BLaER1 treated with 17β-estradiol and CSF1 and Interleukin-3, amounts not matched to agents 10 nM and 100 nM (cell line): Measurements from ENCODE around the gene FGFR2.

Experiments used
- H3K27ac ChIP-seq, 11 experiments: shearing (Covaris generic); formaldehyde crosslinking; 2 replicates each; pipeline ENCODE4 v1.8.1; 2022
- H3K27me3 ChIP-seq, 11 experiments: shearing (Covaris generic); formaldehyde crosslinking; 2 replicates each; pipeline ENCODE4 v1.8.1; 2022
- H3K36me3 ChIP-seq, 11 experiments: shearing (Covaris generic); formaldehyde crosslinking; 2 replicates each; pipeline ENCODE4 v1.8.1; 2022
- H3K4me1 ChIP-seq, 10 experiments: shearing (Covaris generic); formaldehyde crosslinking; 2 replicates each; pipeline ENCODE4 v1.8.1; 2022
- H3K4me2 ChIP-seq, 11 experiments: shearing (Covaris generic); formaldehyde crosslinking; 2 replicates each; pipeline ENCODE4 v1.8.1; 2022
- H3K4me3 ChIP-seq, 10 experiments: shearing (Covaris generic); formaldehyde crosslinking; 2 replicates each; pipeline ENCODE4 v1.8.1; 2022
- H3K9ac ChIP-seq, 11 experiments: shearing (Covaris generic); formaldehyde crosslinking; 2 replicates each; pipeline ENCODE4 v1.8.1; 2022
- H3K9me3 ChIP-seq, 11 experiments: shearing (Covaris generic); formaldehyde crosslinking; replicated peaks in 1 of 11; 2 replicates each; pipeline ENCODE4 v1.8.1; 2022
- H4K20me1 ChIP-seq, 11 experiments: shearing (Covaris generic); formaldehyde crosslinking; 2 replicates each; pipeline ENCODE4 v1.8.1; 2022
- Cebpa-rat ChIP-seq, 11 experiments: shearing (Covaris generic); IDR thresholded peaks; 2 replicates each; pipeline ENCODE4 v1.8.1; 2022

The FGFR2 gene

GRCh38 chr10:121553511-121554264 lies 44.6 kb downstream of the FGFR2 start:
- Histone ChIP-seq H3K4me1 (peaks cover 0 to 13% (median 7%) of the 10 kb centered on the region in 10 experiments; a peak in 10 of 20 replicates), H3K36me3 (no peaks in the 10 kb centered on the region), H3K27me3 (peaks cover 0 to 7% (median 0%) of the 10 kb centered on the region in 11 experiments; a peak in 1 of 22 replicates), H3K27ac (no peak overlapping the region), H3K4me2 (no peak overlapping the region), H3K4me3 (no peak overlapping the region), H3K9ac (no peak overlapping the region), H3K9me3 (peaks cover 12 to 22% (median 14%) of the 10 kb centered on the region in 11 experiments; a peak in 21 of 22 replicates), H4K20me1 (no peaks in the 10 kb centered on the region)
- no peak for TF ChIP-seq Cebpa-rat (IDR thresholded peaks at IDR 0.05)

- Histone ChIP-seq H3K27ac (no peak overlapping the region), H3K36me3 (no peaks in the 10 kb centered on the region)
Measured at GRCh38 chr10:121552746-121553145, 45.5 kb downstream of the FGFR2 start.

GRCh38 chr10:121551210-121551885 lies 46.9 kb downstream of the FGFR2 start:
- H3K4me3 ChIP-seq = no peak overlapping the region
- H3K4me1 ChIP-seq = peaks cover 0 to 4% (median 3%) of the 10 kb centered on the region in 10 experiments; a peak in 9 of 20 replicates
- peaks cover 12 to 25% (median 14%) of the 10 kb centered on the region in 11 experiments; a peak in 21 of 22 replicates for H3K9me3 ChIP-seq
- H4K20me1 ChIP-seq = no peaks in the 10 kb centered on the region
- H3K9ac ChIP-seq = no peak overlapping the region
- H3K27ac ChIP-seq = no peak overlapping the region
- H3K36me3 ChIP-seq = no peaks in the 10 kb centered on the region
- no peaks in the 10 kb centered on the region for H3K27me3 ChIP-seq
- no peak for TF ChIP-seq Cebpa-rat (IDR thresholded peaks at IDR 0.05)
- H3K4me2 ChIP-seq = no peak overlapping the region

More at GRCh38 chr10:121552746-121553145, 45.5 kb downstream of the FGFR2 start:
- Histone ChIP-seq H3K9ac (no peak overlapping the region), H3K27me3 (peaks cover 0 to 2% (median 0%) of the 10 kb centered on the region in 11 experiments; a peak in 1 of 22 replicates), H3K9me3 (peaks cover 12 to 25% (median 14%) of the 10 kb centered on the region in 11 experiments; a peak in 21 of 22 replicates), H4K20me1 (no peaks in the 10 kb centered on the region), H3K4me1 (peaks cover 0 to 13% (median 7%) of the 10 kb centered on the region in 10 experiments; a peak in 10 of 20 replicates), H3K4me2 (no peak overlapping the region), H3K4me3 (no peak overlapping the region)
- TF ChIP-seq Cebpa-rat (IDR thresholded peaks at IDR 0.05) = no peak

DNA sequence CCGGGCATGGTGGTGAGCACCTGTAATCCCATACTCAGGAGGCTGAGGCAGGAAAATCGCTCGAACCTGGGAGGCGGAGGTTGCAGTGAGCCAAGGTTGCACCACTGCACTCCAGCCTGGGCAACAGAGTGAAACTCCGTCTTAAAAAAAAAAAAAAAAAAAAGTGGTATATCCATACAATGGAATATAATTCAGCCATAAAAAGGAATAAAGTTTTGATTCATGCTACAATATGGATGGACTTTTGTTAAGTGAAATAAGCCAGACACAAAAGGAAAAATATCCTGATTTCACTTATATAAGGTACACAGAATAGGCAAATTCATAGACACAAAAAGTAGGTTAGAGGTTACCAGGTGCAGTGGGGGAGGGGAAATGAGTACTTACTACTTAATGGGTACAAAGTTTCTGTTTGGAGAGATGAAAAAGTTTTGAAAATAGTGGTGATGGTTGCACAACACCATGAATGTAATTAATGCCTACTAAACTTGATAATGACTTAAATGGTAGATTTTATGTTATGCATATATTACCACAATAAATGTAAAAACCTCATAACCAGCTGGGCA lies 53.9 kb downstream of the FGFR2 start:
- Histone ChIP-seq H3K27ac (no peak overlapping the region), H3K4me1 (no peaks in the 10 kb centered on the region), H3K36me3 (no peaks in the 10 kb centered on the region), H4K20me1 (no peaks in the 10 kb centered on the region), H3K4me3 (no peak overlapping the region), H3K27me3 (no peaks in the 10 kb centered on the region), H3K9ac (no peak overlapping the region), H3K4me2 (no peak overlapping the region), H3K9me3 (peaks cover 4 to 25% (median 21%) of the 10 kb centered on the region in 11 experiments)
- no peak for TF ChIP-seq Cebpa-rat (IDR thresholded peaks at IDR 0.05)

- Histone ChIP-seq H3K27ac (no peak overlapping the region), H3K4me3 (no peak overlapping the region)
Measured at GRCh38 chr10:121543545-121543944, 54.7 kb downstream of the FGFR2 start.

DNA sequence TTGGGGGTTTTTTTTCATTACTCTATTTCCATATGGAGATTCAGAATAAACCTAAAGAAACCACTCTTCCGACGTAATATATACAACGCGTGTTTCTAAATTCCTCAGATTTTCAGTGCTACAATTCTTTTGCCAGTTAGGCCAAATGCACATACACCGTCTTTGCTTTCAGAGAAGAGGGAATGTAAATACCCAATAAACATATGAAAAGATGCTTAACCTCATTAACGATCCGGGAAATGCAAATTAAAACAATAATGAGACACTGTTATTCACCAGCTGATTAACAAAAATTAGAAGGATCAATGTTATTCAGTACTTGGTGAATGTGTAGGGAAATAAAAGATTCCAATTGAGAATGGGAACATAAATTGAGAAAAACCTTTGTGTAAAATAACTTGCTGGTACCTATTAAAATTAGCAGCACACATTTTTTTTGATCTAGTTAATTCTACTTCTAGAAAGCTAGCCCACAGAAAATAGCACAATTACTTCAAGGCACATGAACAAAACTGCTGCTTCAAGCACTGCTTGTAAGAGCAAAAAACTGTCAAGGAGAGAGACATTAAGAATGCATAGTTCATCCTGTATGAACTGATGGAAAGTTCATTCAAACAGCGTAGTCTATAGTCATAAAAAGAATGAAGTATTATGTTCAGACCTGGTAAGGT lies 56.7 kb downstream of the FGFR2 start:
- Histone ChIP-seq H3K36me3 (no peaks in the 10 kb centered on the region), H3K27ac (no peak overlapping the region), H3K9me3 (peaks cover 0 to 17% (median 15%) of the 10 kb centered on the region in 11 experiments; a peak in 17 of 22 replicates), H3K4me1 (no peaks in the 10 kb centered on the region), H4K20me1 (no peaks in the 10 kb centered on the region), H3K4me3 (no peak overlapping the region), H3K27me3 (no peaks in the 10 kb centered on the region), H3K4me2 (no peak overlapping the region), H3K9ac (no peak overlapping the region)
- TF ChIP-seq Cebpa-rat (IDR thresholded peaks at IDR 0.05) = no peak

More at GRCh38 chr10:121543545-121543944, 54.7 kb downstream of the FGFR2 start:
- H3K9ac ChIP-seq = no peak overlapping the region
- peaks cover 0 to 17% (median 16%) of the 10 kb centered on the region in 11 experiments; a peak in 17 of 22 replicates for H3K9me3 ChIP-seq
- H3K36me3 ChIP-seq = no peaks in the 10 kb centered on the region
- TF ChIP-seq Cebpa-rat (IDR thresholded peaks at IDR 0.05) = no peak
- H3K4me1 ChIP-seq = no peaks in the 10 kb centered on the region
- no peak overlapping the region for H3K4me2 ChIP-seq
- H4K20me1 ChIP-seq = no peaks in the 10 kb centered on the region
- H3K27me3 ChIP-seq = no peaks in the 10 kb centered on the region

DNA sequence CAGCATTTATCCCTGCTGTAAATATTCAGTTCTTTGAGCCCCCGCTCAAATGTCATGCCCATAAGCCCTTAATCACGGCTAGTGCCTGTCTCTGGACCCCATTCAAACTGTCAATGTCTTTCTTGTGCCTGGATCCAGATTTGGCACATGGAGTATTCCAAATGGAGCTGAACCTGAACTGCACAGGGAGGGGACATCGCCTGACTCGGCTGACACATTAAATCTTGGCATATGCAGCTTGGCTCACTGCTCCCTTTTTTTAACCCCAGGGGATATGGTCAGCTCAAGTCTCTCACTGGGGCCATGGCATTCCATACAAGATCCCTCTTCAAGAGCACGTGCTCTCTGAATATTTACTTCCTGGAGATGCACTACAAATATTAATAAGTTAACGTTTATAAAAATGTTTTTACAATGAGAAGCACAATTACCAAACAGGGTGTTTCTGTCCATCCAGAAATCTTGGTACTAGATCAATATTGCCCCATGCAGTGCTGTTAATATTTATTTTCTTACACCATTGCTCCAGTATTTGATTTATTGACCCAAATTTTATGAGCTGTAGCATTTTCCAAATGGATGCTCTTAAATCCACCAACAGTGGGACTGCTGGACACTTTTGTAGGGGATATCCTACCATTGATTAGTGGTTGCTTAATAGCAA lies 57.4 kb downstream of the FGFR2 start:
- H3K4me3 ChIP-seq = no peak overlapping the region
- no peaks in the 10 kb centered on the region for H3K36me3 ChIP-seq
- H3K27ac ChIP-seq = no peak overlapping the region
- no peak for TF ChIP-seq Cebpa-rat (IDR thresholded peaks at IDR 0.05)
- no peaks in the 10 kb centered on the region for H3K27me3 ChIP-seq
- H3K4me1 ChIP-seq = no peaks in the 10 kb centered on the region
- H3K4me2 ChIP-seq = no peak overlapping the region
- no peak overlapping the region for H3K9ac ChIP-seq
- peaks cover 0 to 17% (median 15%) of the 10 kb centered on the region in 11 experiments; a peak in 17 of 22 replicates for H3K9me3 ChIP-seq
- no peaks in the 10 kb centered on the region for H4K20me1 ChIP-seq

DNA sequence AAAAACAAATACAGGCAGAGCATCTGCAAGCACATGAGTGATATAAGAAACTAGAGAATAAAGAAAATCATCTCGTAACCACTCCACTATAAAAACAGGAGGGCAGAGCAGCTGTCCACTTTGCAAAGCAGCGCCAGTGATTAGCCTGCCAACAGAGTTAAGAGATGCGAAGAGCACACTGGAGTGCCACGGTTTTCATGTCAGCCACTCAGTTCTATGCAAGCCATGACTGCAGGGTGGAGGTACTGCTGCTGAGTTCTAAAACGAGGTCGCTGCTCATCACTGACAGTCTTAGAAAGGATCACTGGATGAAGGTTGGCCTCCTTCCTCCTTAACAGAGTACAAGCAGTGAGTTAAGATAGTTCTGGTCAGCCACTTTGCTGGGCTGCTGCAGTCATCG lies 58.5 kb downstream of the FGFR2 start:
- Histone ChIP-seq H3K27ac (no peak overlapping the region), H3K36me3 (no peaks in the 10 kb centered on the region), H3K27me3 (no peaks in the 10 kb centered on the region), H3K4me3 (no peak overlapping the region), H3K4me1 (no peaks in the 10 kb centered on the region), H3K9me3 (peaks cover 0 to 14% (median 13%) of the 10 kb centered on the region in 11 experiments; a peak in 17 of 22 replicates), H3K4me2 (no peak overlapping the region), H4K20me1 (no peaks in the 10 kb centered on the region), H3K9ac (no peak overlapping the region)
- no peak for TF ChIP-seq Cebpa-rat (IDR thresholded peaks at IDR 0.05)
